GM08714 (cell line): ENCODE measurements around the gene ACOX2.

Experiments used
- H3K4me3 ChIP-seq: fragments of 200-500 bp; sonication (Bioruptor generic); 2 replicates; pipeline ENCODE4 v1.5.1; 2014; ENCODE audit warnings: mild to moderate bottlenecking, low read length, inconsistent platforms
- ZNF274 ChIP-seq: IDR thresholded peaks from 2 replicates; pipeline ENCODE4 v1.6.1; 2012; ENCODE audit warnings: mild to moderate bottlenecking, low read depth, low read length

The ACOX2 gene

DNA sequence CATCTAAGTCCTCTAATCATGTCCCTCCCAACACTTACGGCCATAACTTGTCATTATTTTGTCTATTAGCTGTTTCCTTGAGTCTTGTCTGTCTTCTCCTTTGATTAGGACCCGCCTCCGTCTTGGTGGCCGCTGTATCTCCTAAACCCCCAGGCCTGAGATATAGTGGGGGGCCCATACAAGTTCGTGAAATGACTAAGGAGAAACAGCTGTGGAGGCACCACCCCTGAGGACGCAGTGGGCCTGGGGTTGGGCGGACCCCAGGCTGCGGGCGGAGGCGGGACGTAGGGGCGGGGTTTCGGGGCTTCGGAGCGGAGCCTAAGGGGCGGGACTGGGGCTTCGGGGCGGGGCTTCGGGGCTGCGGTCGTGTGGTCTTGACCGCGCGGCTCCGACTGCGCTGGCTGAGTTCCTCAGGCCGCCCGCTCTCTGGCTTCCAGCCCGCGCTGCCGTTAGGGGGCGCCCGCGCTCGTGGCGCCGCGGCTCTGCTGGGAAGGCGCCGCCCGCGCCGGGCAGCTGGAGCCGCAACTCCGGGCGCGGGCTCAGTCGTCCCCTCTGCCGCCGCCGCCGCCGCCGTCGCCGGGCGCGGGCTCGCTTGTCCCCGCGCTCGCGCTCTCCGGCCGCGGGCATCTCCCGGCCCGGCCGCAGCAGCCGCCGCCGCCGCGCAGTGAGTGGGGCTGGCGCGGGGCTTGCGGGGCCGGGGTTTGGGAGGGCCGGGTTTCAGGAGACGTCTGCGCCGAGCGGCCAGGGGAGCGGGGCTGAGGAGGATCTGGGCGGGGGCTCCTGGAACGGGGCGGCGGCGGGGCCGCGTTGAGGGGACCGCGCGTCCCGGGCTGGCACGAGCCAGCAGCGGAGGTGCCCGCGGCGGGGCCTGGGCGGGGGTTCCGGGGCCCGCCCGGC is 45.2 kb downstream of the ACOX2 start, which contains the start of gene KCTD6:
Gene KCTD6 (plus strand): TSS at position 591 of the 897 bp plus-strand sequence. CDS start 6,660 bp downstream, outside the sequence.
- no peak for TF ChIP-seq ZNF274
- peak within 1 kb of the TSS; percentile 99 for H3K4me3 ChIP-seq

DNA sequence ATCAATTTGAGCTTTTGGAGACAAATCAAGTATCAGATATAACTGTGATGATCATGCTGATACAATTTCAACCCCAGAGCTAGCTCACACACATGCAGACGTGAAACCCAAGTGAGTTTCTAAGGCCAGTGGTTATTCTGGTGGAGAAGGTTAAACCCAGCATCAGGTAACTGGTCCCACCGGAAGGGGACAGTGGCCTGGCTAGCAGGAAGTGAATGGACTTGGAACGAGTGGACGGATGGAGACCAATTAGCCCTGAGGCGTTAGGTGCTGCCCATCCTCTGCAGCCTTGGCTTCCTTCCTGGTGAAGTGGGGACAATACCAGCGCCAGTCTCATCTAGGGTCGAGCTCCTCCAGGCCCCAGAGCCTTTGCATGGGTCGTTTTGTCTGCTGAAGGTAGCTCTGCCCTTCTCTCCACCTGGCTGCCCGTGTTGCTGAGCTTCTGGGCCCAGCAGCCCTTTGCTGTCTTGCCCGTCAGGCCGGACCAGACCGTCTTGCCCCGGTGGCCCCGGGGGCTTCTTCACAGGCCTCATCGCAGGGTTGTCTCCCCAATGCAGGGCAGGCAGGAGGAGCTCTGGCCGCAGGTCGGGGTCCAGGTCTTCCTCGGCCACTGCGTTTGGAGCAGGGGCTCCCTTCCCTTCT is 46.0 kb downstream of the ACOX2 start:
- TF ChIP-seq ZNF274 = no peak
- no peak overlapping the region; the same call in 1 of the 2 replicates for H3K4me3 ChIP-seq

- H3K4me3 ChIP-seq = no peak overlapping the region
- no peak for TF ChIP-seq ZNF274
Measured at GRCh38 chr3:58488967-58489366, 48.0 kb downstream of the ACOX2 start.

DNA sequence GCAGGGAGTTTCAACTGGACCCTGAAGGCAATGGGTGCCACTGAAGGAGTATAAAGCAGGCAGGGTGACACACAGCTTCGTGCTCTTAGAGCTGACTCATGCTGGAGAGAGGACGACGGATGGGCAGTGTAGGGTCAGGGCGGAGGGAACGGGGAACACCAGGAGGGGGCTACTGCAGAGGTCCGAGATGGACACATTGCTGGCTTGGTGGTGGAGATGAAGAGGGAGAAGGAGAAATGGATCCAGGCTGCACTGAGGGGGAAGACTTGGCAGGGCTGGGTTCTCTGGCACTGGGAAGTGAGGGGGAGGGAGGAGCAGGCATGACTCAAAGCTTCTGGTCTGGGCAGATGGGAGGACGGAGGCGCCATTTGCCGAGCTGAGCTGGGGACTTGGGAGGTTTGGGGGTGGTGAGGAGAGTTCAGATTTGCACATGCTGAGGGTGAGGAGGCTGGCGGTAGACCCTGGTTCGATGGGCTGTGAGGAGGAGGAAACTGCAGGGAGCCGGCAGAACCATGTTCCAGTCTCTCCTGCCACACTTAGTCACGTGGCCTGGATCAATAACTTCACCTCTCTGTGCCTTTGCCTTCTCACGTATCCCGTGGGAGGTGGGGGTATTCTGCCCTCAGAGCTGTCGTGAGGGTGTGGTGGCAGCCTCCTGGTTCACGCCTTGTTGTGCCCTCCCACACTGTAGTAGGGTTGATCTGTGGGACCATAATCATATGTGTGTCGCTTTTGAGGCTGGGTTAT is 49.7 kb downstream of the ACOX2 start:
- no peak for TF ChIP-seq ZNF274
- H3K4me3 ChIP-seq = no peak overlapping the region

- H3K4me3 ChIP-seq = no peak overlapping the region
Measured at GRCh38 chr3:58485801-58486435, 51.1 kb downstream of the ACOX2 start.

DNA sequence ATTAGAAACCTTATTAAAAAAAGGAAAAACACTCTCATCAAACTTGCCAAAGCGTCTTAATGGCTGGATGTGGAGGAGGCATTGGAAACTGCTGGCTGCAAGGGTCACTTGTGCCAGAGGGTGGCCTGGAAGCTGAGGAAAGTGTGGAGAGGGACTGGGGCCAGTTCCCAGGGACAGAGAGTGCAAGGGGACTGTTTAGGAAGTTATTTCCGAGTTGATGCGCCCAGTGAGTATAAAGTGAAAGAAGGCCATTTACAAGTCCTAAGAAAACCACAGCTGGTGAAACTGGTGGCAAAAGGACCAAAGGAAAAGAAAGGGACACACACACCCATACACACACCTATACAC is 52.3 kb downstream of the ACOX2 start:
- TF ChIP-seq ZNF274 = no peak
- H3K4me3 ChIP-seq = no peak overlapping the region

More at GRCh38 chr3:58485801-58486435, 51.1 kb downstream of the ACOX2 start:
- no peak for TF ChIP-seq ZNF274

- no peak for TF ChIP-seq ZNF274
- H3K4me3 ChIP-seq = no peak overlapping the region
Measured at GRCh38 chr3:58484045-58484721, 52.8 kb downstream of the ACOX2 start.

GRCh38 chr3:58482917-58483636 is 53.9 kb downstream of the ACOX2 start:
- TF ChIP-seq ZNF274 = no peak

GRCh38 chr3:58480309-58480708 is 56.7 kb downstream of the ACOX2 start:
- TF ChIP-seq ZNF274 = no peak
- no peak overlapping the region for H3K4me3 ChIP-seq

More at GRCh38 chr3:58482917-58483636, 53.9 kb downstream of the ACOX2 start:
- no peak overlapping the region for H3K4me3 ChIP-seq

DNA sequence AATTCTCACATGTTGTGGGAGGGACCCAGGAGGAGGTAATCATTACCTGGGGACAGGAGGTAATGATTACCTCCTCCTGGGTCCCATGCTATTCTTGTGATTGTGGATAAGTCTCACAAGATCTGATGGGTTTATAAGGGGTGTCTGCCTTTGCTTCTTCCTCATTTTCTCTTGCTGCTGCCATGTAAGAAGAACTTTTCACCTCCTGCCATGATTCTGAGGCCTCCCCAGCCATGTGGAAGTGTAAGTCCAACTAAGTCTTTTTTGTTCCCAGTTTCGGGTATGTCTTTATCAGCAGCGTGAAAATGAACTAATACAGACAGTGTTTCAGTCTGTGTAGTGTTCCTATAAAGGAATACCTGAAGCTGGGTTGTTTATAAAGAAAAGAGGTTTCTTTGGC is 58.2 kb downstream of the ACOX2 start:
- no peak for TF ChIP-seq ZNF274
- H3K4me3 ChIP-seq = no peak overlapping the region

DNA sequence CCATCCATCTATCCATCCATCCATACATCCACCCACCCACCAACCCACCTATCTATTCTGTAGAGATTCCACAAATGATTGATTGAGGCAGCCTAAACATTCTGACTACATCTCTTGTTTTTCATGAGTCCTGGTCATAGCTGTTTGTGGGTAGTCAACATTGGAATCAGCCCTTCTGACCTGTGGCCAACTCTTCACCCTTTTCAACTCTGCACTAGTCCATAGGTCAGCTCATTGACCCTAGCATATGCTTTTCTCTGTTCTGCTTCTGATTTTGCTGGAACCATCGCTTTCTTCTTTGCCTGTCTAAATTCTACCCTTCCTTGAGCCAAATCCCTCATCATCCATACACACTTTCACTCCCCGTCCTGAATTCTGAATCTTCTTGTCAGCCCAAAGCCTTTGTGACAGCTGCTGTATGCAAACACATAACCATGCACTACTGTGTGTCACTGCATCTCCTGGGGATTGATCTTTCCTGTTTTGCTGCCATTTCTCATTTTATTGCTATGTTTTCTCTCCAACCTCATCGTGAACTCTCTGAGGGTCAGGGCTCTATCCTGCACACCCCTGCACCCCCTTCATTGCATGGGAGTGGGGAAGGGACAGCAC is 61.9 kb downstream of the ACOX2 start:
- no peak for TF ChIP-seq ZNF274
- H3K4me3 ChIP-seq = no peak overlapping the region

DNA sequence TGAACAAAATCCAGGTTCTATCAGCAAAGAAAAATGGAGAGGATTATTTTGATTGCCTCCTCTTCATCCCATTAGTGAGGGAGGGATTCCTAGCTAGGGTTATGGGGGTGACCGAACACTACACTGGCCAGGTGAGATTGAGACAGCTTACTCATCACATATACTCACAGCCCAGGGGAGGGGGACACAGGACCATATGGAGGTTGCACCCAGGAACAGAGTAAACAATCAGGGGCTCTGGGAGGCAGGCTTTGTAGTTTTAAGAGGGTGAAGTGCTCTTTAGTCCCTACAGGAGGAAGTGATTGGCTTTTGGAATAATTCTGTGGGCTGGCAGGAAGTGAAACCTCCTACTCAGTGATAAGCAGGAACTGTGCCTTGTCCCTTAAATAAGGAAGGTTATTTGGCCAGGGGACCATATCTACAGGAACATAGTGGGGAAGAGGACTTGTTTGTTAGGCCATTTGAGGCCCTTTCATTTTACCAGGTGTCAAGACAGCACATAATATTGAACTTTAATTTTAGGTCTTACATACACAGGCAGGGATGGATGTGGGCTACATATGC is 62.6 kb downstream of the ACOX2 start:
- H3K4me3 ChIP-seq = no peak overlapping the region
- no peak for TF ChIP-seq ZNF274
